ENCODE results near the gene COX19. TPM values are rescaled to one million over a fixed set of nuclear protein-coding genes. Genes with fewer than 3 reads are reported as not detected.
A peak's percentile ranks its signal among the peaks of the same experiment; 100 is the strongest.

The COX19 gene
- total and polyA plus RNA-seq, 2 of the 13 experiments (the other 11 are each of a cell fraction or from before 2014, with no cell fraction given) = 11.5 to 21.7 TPM

DNA sequence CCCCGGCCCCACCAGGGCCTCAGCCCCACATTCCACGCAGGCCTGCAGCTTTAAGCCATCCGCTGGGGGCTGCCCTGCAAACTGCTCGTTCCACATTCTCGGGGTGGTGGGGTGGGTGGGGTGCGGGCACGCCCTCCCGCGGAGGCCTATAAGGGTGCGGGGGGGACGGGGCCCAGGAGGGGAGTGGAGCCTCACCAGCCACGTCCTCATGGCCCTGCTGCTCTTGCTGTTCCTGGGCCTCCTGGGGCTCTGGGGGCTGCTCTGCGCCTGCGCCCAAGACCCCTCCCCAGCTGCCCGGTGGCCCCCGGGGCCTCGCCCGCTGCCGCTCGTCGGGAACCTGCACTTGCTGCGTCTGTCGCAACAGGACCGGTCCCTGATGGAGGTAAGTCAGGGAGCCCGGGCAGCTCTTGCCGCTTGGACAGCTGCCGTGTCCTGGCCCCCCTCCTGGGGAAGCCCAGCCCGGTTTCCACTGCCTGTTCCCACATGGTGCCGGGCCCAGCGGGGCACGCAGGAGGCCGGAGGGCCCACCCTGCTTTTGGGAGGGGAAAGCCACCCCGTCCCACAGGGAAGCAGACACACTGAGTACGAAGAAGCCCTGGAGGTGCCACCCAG is 7.8 kb upstream of the COX19 start, which contains the start of gene CYP2W1 (continued):
- TF ChIP-seq, protein P1, sequence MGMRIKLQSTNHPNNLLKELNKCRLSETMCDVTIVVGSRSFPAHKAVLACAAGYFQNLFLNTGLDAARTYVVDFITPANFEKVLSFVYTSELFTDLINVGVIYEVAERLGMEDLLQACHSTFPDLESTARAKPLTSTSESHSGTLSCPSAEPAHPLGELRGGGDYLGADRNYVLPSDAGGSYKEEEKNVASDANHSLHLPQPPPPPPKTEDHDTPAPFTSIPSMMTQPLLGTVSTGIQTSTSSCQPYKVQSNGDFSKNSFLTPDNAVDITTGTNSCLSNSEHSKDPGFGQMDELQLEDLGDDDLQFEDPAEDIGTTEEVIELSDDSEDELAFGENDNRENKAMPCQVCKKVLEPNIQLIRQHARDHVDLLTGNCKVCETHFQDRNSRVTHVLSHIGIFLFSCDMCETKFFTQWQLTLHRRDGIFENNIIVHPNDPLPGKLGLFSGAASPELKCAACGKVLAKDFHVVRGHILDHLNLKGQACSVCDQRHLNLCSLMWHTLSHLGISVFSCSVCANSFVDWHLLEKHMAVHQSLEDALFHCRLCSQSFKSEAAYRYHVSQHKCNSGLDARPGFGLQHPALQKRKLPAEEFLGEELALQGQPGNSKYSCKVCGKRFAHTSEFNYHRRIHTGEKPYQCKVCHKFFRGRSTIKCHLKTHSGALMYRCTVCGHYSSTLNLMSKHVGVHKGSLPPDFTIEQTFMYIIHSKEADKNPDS (CRISPR knock-in tag; IDR thresholded peaks at IDR 0.05) = no peak
- peak; percentile 70 for TF ChIP-seq ZNF547 (CRISPR knock-in tag; IDR thresholded peaks at IDR 0.05)
- 0 out of 2 replicates have a peak, but pooled peaks have one; percentile 24 for TF ChIP-seq ZBTB8A (CRISPR knock-in tag; IDR thresholded peaks at IDR 0.05; ENCODE audit: borderline replicate concordance, low read depth)
- TF ChIP-seq, protein P2, sequence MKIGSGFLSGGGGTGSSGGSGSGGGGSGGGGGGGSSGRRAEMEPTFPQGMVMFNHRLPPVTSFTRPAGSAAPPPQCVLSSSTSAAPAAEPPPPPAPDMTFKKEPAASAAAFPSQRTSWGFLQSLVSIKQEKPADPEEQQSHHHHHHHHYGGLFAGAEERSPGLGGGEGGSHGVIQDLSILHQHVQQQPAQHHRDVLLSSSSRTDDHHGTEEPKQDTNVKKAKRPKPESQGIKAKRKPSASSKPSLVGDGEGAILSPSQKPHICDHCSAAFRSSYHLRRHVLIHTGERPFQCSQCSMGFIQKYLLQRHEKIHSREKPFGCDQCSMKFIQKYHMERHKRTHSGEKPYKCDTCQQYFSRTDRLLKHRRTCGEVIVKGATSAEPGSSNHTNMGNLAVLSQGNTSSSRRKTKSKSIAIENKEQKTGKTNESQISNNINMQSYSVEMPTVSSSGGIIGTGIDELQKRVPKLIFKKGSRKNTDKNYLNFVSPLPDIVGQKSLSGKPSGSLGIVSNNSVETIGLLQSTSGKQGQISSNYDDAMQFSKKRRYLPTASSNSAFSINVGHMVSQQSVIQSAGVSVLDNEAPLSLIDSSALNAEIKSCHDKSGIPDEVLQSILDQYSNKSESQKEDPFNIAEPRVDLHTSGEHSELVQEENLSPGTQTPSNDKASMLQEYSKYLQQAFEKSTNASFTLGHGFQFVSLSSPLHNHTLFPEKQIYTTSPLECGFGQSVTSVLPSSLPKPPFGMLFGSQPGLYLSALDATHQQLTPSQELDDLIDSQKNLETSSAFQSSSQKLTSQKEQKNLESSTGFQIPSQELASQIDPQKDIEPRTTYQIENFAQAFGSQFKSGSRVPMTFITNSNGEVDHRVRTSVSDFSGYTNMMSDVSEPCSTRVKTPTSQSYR (CRISPR knock-in tag; IDR thresholded peaks at IDR 0.05; ENCODE audit: borderline replicate concordance) = peak; percentile 13; the same call in 1 of the 2 replicates
- TF ChIP-seq, protein P3, sequence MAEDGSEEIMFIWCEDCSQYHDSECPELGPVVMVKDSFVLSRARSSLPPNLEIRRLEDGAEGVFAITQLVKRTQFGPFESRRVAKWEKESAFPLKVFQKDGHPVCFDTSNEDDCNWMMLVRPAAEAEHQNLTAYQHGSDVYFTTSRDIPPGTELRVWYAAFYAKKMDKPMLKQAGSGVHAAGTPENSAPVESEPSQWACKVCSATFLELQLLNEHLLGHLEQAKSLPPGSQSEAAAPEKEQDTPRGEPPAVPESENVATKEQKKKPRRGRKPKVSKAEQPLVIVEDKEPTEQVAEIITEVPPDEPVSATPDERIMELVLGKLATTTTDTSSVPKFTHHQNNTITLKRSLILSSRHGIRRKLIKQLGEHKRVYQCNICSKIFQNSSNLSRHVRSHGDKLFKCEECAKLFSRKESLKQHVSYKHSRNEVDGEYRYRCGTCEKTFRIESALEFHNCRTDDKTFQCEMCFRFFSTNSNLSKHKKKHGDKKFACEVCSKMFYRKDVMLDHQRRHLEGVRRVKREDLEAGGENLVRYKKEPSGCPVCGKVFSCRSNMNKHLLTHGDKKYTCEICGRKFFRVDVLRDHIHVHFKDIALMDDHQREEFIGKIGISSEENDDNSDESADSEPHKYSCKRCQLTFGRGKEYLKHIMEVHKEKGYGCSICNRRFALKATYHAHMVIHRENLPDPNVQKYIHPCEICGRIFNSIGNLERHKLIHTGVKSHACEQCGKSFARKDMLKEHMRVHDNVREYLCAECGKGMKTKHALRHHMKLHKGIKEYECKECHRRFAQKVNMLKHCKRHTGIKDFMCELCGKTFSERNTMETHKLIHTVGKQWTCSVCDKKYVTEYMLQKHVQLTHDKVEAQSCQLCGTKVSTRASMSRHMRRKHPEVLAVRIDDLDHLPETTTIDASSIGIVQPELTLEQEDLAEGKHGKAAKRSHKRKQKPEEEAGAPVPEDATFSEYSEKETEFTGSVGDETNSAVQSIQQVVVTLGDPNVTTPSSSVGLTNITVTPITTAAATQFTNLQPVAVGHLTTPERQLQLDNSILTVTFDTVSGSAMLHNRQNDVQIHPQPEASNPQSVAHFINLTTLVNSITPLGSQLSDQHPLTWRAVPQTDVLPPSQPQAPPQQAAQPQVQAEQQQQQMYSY (CRISPR knock-in tag; IDR thresholded peaks at IDR 0.05) = peak; percentile 64
- TF ChIP-seq ZNF709 (CRISPR knock-in tag; IDR thresholded peaks at IDR 0.05) = peak; percentile 67; the same call in 1 of the 2 replicates
- TF ChIP-seq, protein P4, sequence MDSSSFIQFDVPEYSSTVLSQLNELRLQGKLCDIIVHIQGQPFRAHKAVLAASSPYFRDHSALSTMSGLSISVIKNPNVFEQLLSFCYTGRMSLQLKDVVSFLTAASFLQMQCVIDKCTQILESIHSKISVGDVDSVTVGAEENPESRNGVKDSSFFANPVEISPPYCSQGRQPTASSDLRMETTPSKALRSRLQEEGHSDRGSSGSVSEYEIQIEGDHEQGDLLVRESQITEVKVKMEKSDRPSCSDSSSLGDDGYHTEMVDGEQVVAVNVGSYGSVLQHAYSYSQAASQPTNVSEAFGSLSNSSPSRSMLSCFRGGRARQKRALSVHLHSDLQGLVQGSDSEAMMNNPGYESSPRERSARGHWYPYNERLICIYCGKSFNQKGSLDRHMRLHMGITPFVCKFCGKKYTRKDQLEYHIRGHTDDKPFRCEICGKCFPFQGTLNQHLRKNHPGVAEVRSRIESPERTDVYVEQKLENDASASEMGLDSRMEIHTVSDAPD (CRISPR knock-in tag; IDR thresholded peaks at IDR 0.05) = peak; percentile 59; the same call in 1 of the 2 replicates
- TF ChIP-seq STAT5B (CRISPR knock-in tag; IDR thresholded peaks at IDR 0.05) = 0 out of 2 replicates have a peak, but pooled peaks have one; percentile 48
- peak; percentile 84 for TF ChIP-seq KDM2A (CRISPR knock-in tag; IDR thresholded peaks at IDR 0.05; ENCODE audit: borderline replicate concordance, low read depth)
- TF ChIP-seq, protein P5, sequence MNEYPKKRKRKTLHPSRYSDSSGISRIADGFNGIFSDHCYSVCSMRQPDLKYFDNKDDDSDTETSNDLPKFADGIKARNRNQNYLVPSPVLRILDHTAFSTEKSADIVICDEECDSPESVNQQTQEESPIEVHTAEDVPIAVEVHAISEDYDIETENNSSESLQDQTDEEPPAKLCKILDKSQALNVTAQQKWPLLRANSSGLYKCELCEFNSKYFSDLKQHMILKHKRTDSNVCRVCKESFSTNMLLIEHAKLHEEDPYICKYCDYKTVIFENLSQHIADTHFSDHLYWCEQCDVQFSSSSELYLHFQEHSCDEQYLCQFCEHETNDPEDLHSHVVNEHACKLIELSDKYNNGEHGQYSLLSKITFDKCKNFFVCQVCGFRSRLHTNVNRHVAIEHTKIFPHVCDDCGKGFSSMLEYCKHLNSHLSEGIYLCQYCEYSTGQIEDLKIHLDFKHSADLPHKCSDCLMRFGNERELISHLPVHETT (CRISPR knock-in tag; conservative IDR thresholded peaks at IDR 0.05) = peak; percentile 57; the same call in 1 of the 2 replicates
- TF ChIP-seq ZNF264 (CRISPR knock-in tag; IDR thresholded peaks at IDR 0.05) = 0 out of 2 replicates have a peak, but pooled peaks have one; percentile 49
- peak; percentile 92; the same call in 1 of the 2 replicates for TF ChIP-seq CHD4 (IDR thresholded peaks at IDR 0.05; ENCODE audit: borderline replicate concordance, low read length)
- peak; percentile 56; the same call in 1 of the 2 replicates for TF ChIP-seq ZNF776 (CRISPR knock-in tag; IDR thresholded peaks at IDR 0.05)
- 0 out of 2 replicates have a peak, but pooled peaks have one; percentile 31 for TF ChIP-seq SMAD3 (CRISPR knock-in tag; IDR thresholded peaks at IDR 0.05)
- 0 out of 2 replicates have a peak, but pooled peaks have one; percentile 31 for TF ChIP-seq MTF2 (CRISPR knock-in tag; IDR thresholded peaks at IDR 0.05; ENCODE audit: borderline replicate concordance)
- TF ChIP-seq ZMYM3 (CRISPR knock-in tag; IDR thresholded peaks at IDR 0.05) = no peak
- peak; percentile 38 for TF ChIP-seq PHF5A (CRISPR knock-in tag; IDR thresholded peaks at IDR 0.05; ENCODE audit: low read depth, unreplicated experiment)
